GM12873 (cell line): ENCODE data around the gene GDF7.

Experiments
- CTCF ChIP-seq: IDR thresholded peaks from 2 replicates; pipeline ENCODE4 v1.5.1; 2012; ENCODE audit warnings: low read depth, mild to moderate bottlenecking, moderate library complexity, low read length, control low read depth; ENCODE audit not compliant: insufficient read depth; ENCODE audit errors: missing control alignments

Gene GDF7

GRCh38 chr2:20669562-20670314, 2.8 kb downstream of the GDF7 start:
- no peak for TF ChIP-seq CTCF

- TF ChIP-seq CTCF: no peak
These were observed 3.5 kb downstream of the GDF7 start for GRCh38 chr2:20670315-20671035.

- TF ChIP-seq CTCF: no peak
These were observed 4.2 kb downstream of the GDF7 start for GRCh38 chr2:20671036-20671735.

- TF ChIP-seq CTCF: no peak
These were observed 4.8 kb downstream of the GDF7 start for GRCh38 chr2:20671736-20672080.

GRCh38 chr2:20672201-20672951, 5.4 kb downstream of the GDF7 start:
- TF ChIP-seq CTCF: no peak

GRCh38 chr2:20673686-20674308, 6.9 kb downstream of the GDF7 start:
- TF ChIP-seq CTCF: no peak
